K562 (cell line): ENCODE results near the gene NFKBIB. TPM values are rescaled to one million over a fixed set of nuclear protein-coding genes. Genes with fewer than 3 reads are reported as not detected.

Experiments used
- ATAC-seq: fragments of 200-7000 bp; cut with Tn5 transposase; 3 replicates; pipeline ENCODE4 v1.9.1; 2020; ENCODE audit warnings: moderate library complexity
- BruUV-seq: library from RNA; stranded (reverse); fragments of 400-500 nt; replicated peaks from 2 replicates; lab custom pipeline; 2021; lab: Mats Ljungman, UMichigan
- CTCF ChIA-PET: fragments of 300-600 bp; formaldehyde crosslinking; extraction: SDS; loops from one replicate; lab custom pipeline; 2021; ENCODE audit warnings: low intra/inter-chr PET ratio; lab: Yijun Ruan, JAX
- POLR2A ChIA-PET: fragments of 300-600, 350-650 bp; sonication (Branson Sonifier 250); formaldehyde crosslinking; extraction: SDS; loops from one replicate; lab custom pipeline; 2021; ENCODE audit warnings: antibody characterized with exemption, inconsistent platforms; lab: Yijun Ruan, JAX
- DNase-seq, 4 experiments: peaks; one replicate each; pipeline versions ENCODE4 v3.0.0 to v3.0.0-alpha.2; 2011 to 2018; ENCODE audit warnings: low spot score in 3 of 4, mixed read lengths in 3 of 4; ENCODE audit errors: extremely low read depth in 1 of 4
- FAIRE-seq: peaks from 2 replicates; lab custom pipeline; 2011; peaks lifted over from hg19 to GRCh38; lab: Jason Lieb, UNC
- H2AFZ ChIP-seq: 2 replicates; pipeline ENCODE4 v1.6.0; 2011; ENCODE audit warnings: low read depth, low read length, control low read depth, inconsistent platforms
- H3K27ac ChIP-seq: fragments of 200-600 bp; 3 replicates; pipeline ENCODE4 v1.8.0; 2011; ENCODE audit warnings: low read depth, mild to moderate bottlenecking, control low read depth, inconsistent platforms, low read length, moderate library complexity, mixed read lengths; ENCODE audit errors: extremely low read depth
- H3K27me3 ChIP-seq, 2 experiments: fragments of 300-600 bp in 1 of 2; 2 replicates in 1 of 2; 3 replicates in 1 of 2; pipeline versions ENCODE4 v1.6.0 to v1.8.0; 2011; ENCODE audit warnings: inconsistent platforms in 2 of 2, low read length in 2 of 2, mild to moderate bottlenecking in 1 of 2, mixed read lengths in 1 of 2, moderate library complexity in 1 of 2; ENCODE audit not compliant: control insufficient read depth in 2 of 2, insufficient read depth in 2 of 2
- H3K36me3 ChIP-seq: fragments of 300-600 bp; 3 replicates; pipeline ENCODE4 v1.8.0; 2011; ENCODE audit warnings: mild to moderate bottlenecking, low read length, inconsistent platforms; ENCODE audit not compliant: control insufficient read depth, insufficient read depth
- H3K4me1 ChIP-seq, 2 experiments: fragments of 200-600 bp in 1 of 2; replicated peaks in 1 of 2; 2 replicates in 1 of 2; 3 replicates in 1 of 2; pipeline versions ENCODE4 v1.5.1 to v1.8.0; 2011; ENCODE audit warnings: inconsistent platforms in 2 of 2, low read length in 2 of 2, mild to moderate bottlenecking in 1 of 2, mixed read lengths in 1 of 2, moderate library complexity in 1 of 2; ENCODE audit not compliant: control insufficient read depth in 2 of 2, insufficient read depth in 2 of 2
- H3K4me2 ChIP-seq: 2 replicates; pipeline ENCODE4 v1.6.1; 2011; ENCODE audit warnings: low read length, control low read depth, inconsistent platforms, mixed read lengths; ENCODE audit not compliant: insufficient read depth
- H3K4me3 ChIP-seq: fragments of 200-600 bp; sonication (generic), shearing (Covaris generic); 2 replicates; pipeline ENCODE4 v1.5.1; 2016; ENCODE audit warnings: control low read depth, inconsistent platforms
- H3K79me2 ChIP-seq: fragments of 200-600 bp; 3 replicates; pipeline ENCODE4 v1.8.0; 2011; ENCODE audit warnings: low read length, inconsistent platforms; ENCODE audit not compliant: control insufficient read depth, insufficient read depth
- H3K9ac ChIP-seq, 2 experiments: 2 replicates each; pipeline versions ENCODE4 v1.6.0 to v1.6.1; 2011; ENCODE audit warnings: low read depth in 2 of 2, low read length in 2 of 2, control low read depth in 1 of 2, inconsistent platforms in 1 of 2, mild to moderate bottlenecking in 1 of 2, mixed read lengths in 1 of 2; ENCODE audit not compliant: insufficient read depth in 1 of 2
- H3K9me1 ChIP-seq: one replicate; pipeline ENCODE4 v1.6.0; 2011; ENCODE audit warnings: inconsistent platforms, mild to moderate bottlenecking, low read length, moderate library complexity; ENCODE audit not compliant: control insufficient read depth, insufficient read depth
- H3K9me3 ChIP-seq: replicated peaks from 2 replicates; pipeline ENCODE4 v1.5.1; 2011; ENCODE audit warnings: low read depth, low read length, inconsistent platforms; ENCODE audit not compliant: control insufficient read depth, insufficient read depth
- H4K20me1 ChIP-seq: replicated peaks from 2 replicates; pipeline ENCODE4 v1.6.1; 2011; ENCODE audit warnings: low read length, inconsistent platforms, mixed read lengths; ENCODE audit not compliant: control insufficient read depth, insufficient read depth
- NONO ChIP-seq, 2 experiments: fragments of 200-400 bp in 1 of 2; fragments of 450-650 bp in 1 of 2; formaldehyde crosslinking in 1 of 2; IDR thresholded peaks; 2 replicates each; pipeline ENCODE4 v1.6.1; 2017; ENCODE audit warnings: low read depth in 2 of 2, mild to moderate bottlenecking in 2 of 2, moderate library complexity in 2 of 2, low read length in 1 of 2
- POLR2G ChIP-seq: fragments of 200-400 bp; formaldehyde crosslinking; IDR thresholded peaks from 2 replicates; pipeline ENCODE4 v1.6.1; 2017; ENCODE audit warnings: low read depth, mild to moderate bottlenecking, antibody characterized with exemption, low read length, moderate library complexity
- SETDB1 ChIP-seq: IDR thresholded peaks from one replicate; pipeline ENCODE4 v1.6.1; 2012; ENCODE audit warnings: low read length, control low read depth, inconsistent platforms
- TEAD2 ChIP-seq: fragments of 450-650 bp; IDR thresholded peaks from 2 replicates; pipeline ENCODE4 v1.6.1; 2016; ENCODE audit warnings: missing genetic modification characterization, control low read depth, missing compliant biosample characterization
- WGBS: fragments of 100-300 bp; shearing (Covaris generic); methylation state at CpG from one replicate; pipeline ENCODE4 v1.1.6; 2016; ENCODE audit warnings: low coverage, mixed read lengths; ENCODE audit not compliant: insufficient coverage; ENCODE audit errors: missing lambda C conversion rate; 5-methylcytosine and 5-hydroxymethylcytosine counted together
- in situ Hi-C: fragments of 300-500 bp; cut with MboI; formaldehyde crosslinking; loops from 4 replicates; pipeline ENCODE4 v1.15.0; 2018; ENCODE audit warnings: inconsistent platforms, mixed read lengths
- intact Hi-C: fragments of 100-400 bp; cut with micrococcal nuclease; formaldehyde crosslinking; loops from 2 replicates; pipeline ENCODE4 v1.14.2; 2022
- polyA plus RNA-seq, 8 experiments: library from polyadenylated mRNA; depleted of rRNA in 4 of 8; stranded (reverse) in 5 of 8; unstranded in 3 of 8; fragments of >200 nt; fragmentation: Nextera tagmentation in 2 of 8; fragmentation: Illumina TruSeq in 1 of 8; extraction: Ambion mirVana in 2 of 8; extraction: Trizol in 1 of 8; gene quantifications; 2 replicates each; pipeline versions ENCODE4 v1.2.1 to v1.2.3, GENCODE V29; 2011 to 2014; ENCODE audit warnings: inconsistent platforms in 1 of 8, missing spikeins in 1 of 8
- total RNA-seq, 7 experiments: library from RNA; depleted of rRNA in 6 of 7; stranded (reverse); fragments of >200 nt in 6 of 7; fragmentation: Illumina TruSeq in 2 of 7; extraction: Trizol in 2 of 7; gene quantifications; 2 replicates each; pipeline versions ENCODE4 v1.2.1 to v1.2.3, GENCODE V29; 2011 to 2021; ENCODE audit warnings: low replicate concordance in 1 of 7

NFKBIB gene
- total and polyA plus RNA-seq, 9 of the 15 experiments (the other 6 are each of a cell fraction or from before 2014, with no cell fraction given) = 1.5 to 44.9 (median 10.4) TPM

- Histone ChIP-seq H3K9ac (no peak overlapping the region), H4K20me1 (no peaks in the 10 kb centered on the region), H3K79me2 (no peaks in the 10 kb centered on the region), H3K4me3 (no peak overlapping the region), H3K27ac (no peak overlapping the region), H3K4me2 (no peak overlapping the region), H3K9me3 (no peaks in the 10 kb centered on the region), H2AFZ (no peak overlapping the region), H3K4me1 (peaks cover 0 to 37% of the 10 kb centered on the region in 2 experiments; a peak in 3 of 5 replicates), H3K9me1 (no peaks in the 10 kb centered on the region), H3K36me3 (peaks cover 31% of the 10 kb centered on the region; the same call in 1 of the 3 replicates), H3K27me3 (no peaks in the 10 kb centered on the region)
- in situ Hi-C loops (no loop called here), intact Hi-C loops (no loop called here)
- ChIA-PET CTCF (no interaction called here), POLR2A (interaction anchor here (1.7 kb wide), 1 partner anchor 8 kb away, joined by 4 read pairs; the partner anchor contains the start of genes NFKBIB and SIRT2)
- FAIRE-seq (no peak), ATAC-seq (no peak), DNase-seq (no peak)
- WGBS = 93% methylated on average over 11 of the region's 12 CpGs
- no peak for TF ChIP-seq TEAD2 (tag)
- TF ChIP-seq SETDB1 = no peak
- no TSS peak for BruUV-seq
These were observed 7.9 kb downstream of the NFKBIB start for GRCh38 chr19:38907670-38908069.

- Histone ChIP-seq H3K27me3 (no peaks in the 10 kb centered on the region), H3K36me3 (peaks cover 31% of the 10 kb centered on the region; the same call in 1 of the 3 replicates), H3K4me3 (no peak overlapping the region), H4K20me1 (no peaks in the 10 kb centered on the region), H3K9ac (peak overlapping the region in 1 of 2 experiments; percentile 79; a peak in 3 of 4 replicates), H3K4me2 (no peak overlapping the region), H3K4me1 (peaks cover 0 to 38% of the 10 kb centered on the region in 2 experiments; a peak in 3 of 5 replicates), H2AFZ (no peak overlapping the region), H3K9me1 (no peaks in the 10 kb centered on the region), H3K27ac (no peak overlapping the region), H3K9me3 (no peaks in the 10 kb centered on the region), H3K79me2 (no peaks in the 10 kb centered on the region)
- ChIA-PET CTCF (no interaction called here), POLR2A (interaction anchor here (0.8 to 1.7 kb wide), 2 partner anchors 9 to 12 kb away, joined by 3 to 4 read pairs; partner anchors contain the start of genes NFKBIB and SIRT2)
- WGBS = 30% methylated on average over 10 of the region's 10 CpGs
- in situ Hi-C loops = no loop called here
- no TSS peak for BruUV-seq
- intact Hi-C loops = no loop called here
- ATAC-seq = peak; percentile 44
- TF ChIP-seq POLR2G (0 out of 2 replicates have a peak, but pooled peaks have one; percentile 43), NONO (IDR thresholded peaks at IDR 0.05; ENCODE audit: low read depth in 2 of 2, low read length in 1 of 2) (no peak)
- no peak for FAIRE-seq
- DNase-seq = peak in 1 of 4 experiments; percentile 38
These were observed 9.1 kb downstream of the NFKBIB start for GRCh38 chr19:38908911-38909310.
